Measurements from ENCODE around the gene RGMB.

Gene RGMB

GRCh38 chr5:98785244-98785643 is 11.8 kb downstream of the RGMB start:
- DNase-seq (ENCODE audit: low read depth) = no peak

- no peak for DNase-seq (ENCODE audit: low read depth)
Measured at GRCh38 chr5:98786191-98786853, 12.9 kb downstream of the RGMB start.

DNA sequence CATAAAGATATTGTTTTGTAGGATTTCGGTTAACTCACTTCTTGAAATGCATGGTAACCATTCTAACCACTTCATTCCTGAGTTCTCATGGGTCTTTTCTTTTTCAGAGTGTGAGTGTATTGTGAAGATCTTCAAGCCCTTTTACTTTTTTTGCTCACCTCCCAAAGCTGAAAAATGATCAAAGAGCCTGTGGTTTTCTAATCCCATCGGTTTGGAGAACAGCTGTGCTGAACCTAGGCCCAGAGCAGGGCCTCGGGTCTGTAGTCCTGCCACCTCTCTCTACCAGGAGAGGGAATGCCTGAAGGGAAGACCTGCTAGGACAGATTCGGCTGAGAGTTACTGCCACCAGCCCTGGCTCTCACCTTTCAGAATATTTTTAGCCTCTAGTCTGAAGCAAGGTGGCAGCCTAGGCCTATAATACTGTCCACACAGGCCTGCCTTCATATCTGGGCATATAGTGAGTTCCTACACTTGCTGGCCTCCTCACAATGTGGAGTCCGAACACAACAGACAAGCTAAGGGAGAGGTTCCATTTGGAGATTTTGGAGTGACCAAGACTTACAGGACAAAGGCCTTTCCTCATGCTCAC is 13.8 kb downstream of the RGMB start:
- no peak for DNase-seq (ENCODE audit: low read depth)

DNA sequence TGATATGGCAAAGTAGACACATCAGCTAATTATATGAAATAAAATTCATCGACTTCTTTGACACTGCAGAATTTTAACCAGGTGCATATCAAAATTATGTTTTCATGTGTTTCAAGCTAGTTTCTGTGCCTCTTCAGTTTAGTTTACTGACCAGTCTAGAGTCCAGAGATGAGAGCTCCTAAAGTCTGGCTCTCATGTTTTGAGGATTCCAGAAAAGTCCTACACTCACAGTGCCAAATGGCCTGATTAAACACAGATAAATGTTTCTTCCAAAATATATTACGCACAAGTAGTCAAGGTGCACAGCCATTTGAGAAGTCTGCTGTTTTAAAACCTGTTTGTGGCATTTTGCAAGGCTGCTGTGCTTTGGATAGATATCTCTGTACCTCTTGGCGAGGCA is 15.6 kb downstream of the RGMB start:
- DNase-seq (ENCODE audit: low read depth) = no peak

DNA sequence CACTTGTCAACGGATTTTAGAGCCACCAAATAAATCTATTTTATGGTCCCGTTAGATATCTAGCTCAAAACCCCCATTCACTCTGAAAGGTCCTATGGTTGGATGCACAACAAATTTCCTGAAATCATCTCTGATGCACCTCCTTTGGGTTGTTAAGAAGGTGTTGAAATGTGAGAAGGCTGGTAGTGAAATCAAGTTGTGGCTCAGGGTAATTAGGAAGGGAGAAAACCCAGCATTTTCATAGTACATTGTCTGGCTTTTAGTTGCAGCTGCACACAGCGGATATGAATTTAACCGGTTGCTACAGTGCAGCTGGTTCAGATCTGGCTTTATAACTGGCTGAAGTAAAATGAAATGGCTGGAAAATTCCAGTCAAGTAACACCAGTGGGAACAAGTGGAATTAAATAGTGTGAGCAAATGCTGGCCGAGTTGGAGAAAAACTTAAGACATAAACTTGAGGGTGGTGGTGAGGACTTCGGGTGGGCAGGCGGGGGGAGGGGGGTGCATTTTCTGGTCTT is 17.6 kb downstream of the RGMB start:
- no peak for DNase-seq (ENCODE audit: low read depth)

DNA sequence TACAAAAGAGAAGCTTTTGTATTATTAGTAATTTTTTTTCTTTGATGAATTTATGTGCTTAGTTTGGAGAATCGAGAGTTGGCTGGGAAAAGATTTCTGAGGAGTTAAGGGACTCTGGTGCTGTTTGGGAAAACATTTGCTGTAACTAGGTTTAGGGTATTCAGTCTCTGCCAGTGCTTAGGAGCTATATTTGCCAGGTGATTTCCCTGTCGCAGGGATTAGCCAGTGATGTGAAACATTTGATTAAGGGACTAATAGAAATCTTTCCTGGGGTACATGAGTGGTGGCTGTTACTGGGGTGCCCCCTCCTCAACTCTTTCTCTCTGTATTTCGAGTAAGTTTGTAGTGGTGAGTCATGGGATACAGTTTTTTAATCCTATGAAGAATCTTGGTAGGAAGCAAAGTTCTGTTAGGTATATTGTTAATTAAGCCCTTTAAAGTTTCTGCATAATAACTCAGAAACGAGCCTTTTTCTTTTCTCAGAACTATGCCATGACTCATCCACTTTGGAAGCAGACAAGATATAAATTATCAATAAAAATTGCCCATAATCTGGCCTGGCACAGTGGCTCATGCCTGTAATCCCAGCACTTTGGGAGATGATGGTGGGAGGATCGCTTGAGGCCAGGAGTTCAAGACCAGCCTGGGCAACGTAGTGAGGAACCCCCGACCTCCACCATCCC is 18.6 kb downstream of the RGMB start:
- DNase-seq (ENCODE audit: low read depth) = no peak

- no peak for DNase-seq (ENCODE audit: low read depth)
Measured at GRCh38 chr5:98793223-98793622, 19.8 kb downstream of the RGMB start.

- DNase-seq (ENCODE audit: low read depth) = no peak
Measured at GRCh38 chr5:98794001-98794400, 20.5 kb downstream of the RGMB start.

GRCh38 chr5:98794414-98795080 is 21.1 kb downstream of the RGMB start:
- no peak for DNase-seq (ENCODE audit: low read depth)

DNA sequence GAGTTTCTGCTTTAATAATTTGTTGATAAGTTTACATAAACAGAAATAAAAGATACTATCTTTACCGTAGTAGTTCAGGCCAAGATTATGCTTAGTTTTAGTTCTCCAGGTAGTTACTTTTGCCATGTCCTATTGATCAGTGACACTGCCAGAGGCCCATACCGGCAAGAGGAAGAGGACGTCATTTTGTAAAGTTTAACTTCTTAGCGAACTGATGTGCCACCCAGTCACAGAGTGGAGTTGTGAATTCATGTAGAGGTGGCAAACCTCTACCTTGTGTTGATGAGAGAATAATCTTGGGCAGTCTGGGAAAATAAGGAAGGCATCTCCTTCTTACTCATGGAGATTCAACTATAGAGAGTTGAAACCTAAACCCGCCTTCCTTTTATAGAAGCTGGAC is 21.8 kb downstream of the RGMB start:
- no peak for DNase-seq (ENCODE audit: low read depth)

GRCh38 chr5:98796197-98796972 is 22.9 kb downstream of the RGMB start:
- DNase-seq (ENCODE audit: low read depth) = no peak

DNA sequence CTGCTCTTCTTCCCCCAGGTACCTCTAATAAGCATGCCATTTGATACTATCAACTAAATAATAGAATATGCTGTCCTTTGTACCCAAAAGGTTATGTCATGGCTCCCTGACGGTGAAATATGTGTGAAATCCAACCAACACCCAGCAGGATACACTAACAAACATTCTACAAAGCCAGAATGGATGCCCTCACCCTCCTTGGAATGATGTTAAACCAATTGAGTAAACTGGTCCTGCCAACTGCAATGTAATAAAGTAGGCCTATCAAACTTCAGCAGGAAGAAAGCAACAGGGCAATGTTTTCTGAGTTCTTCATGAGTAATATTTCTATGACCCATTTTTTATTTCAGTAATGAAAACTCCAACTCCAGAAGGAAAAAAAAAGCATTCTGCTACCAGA is 24.9 kb downstream of the RGMB start:
- no peak for DNase-seq (ENCODE audit: low read depth)

DNA sequence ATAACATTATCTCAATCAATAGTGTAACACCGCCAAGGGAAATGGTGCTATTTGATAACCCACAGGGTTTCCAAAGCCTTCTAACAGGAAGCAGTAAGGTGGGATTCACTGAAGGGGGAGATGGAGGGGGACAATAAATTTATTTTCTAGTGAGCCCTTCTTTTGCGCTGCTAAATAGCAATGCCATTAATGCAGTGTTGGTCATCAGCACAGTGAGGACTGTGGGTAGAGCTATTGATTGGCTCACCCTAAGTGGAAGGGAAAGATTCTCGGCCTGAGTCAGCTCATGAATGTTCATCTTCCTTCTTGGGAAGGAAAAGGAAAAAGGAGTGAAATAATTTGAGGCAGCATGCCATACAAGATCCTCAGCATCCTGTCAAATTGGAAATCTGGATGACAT is 25.4 kb downstream of the RGMB start:
- no peak for DNase-seq (ENCODE audit: low read depth)

- no peak for DNase-seq (ENCODE audit: low read depth)
Measured at GRCh38 chr5:98804066-98804465, 30.6 kb downstream of the RGMB start.

DNA sequence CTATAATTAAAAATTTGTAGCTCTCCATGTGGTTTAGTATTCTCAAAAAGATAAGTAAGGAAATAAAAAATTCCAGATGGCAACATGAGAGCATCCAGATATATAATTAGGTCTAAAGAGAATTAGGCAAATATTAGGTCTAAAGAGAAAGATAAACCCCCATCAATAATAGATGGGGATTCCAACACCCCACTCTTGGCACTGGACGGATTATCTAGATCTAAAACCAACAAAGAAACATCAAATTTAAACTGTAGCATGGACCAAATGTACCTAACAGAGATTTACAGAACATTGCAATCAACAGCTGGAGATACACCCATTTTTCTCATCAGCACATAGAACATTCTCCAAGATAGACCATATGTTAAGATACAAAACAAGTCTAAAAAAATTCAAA is 31.6 kb downstream of the RGMB start:
- no peak for DNase-seq (ENCODE audit: low read depth)

DNA sequence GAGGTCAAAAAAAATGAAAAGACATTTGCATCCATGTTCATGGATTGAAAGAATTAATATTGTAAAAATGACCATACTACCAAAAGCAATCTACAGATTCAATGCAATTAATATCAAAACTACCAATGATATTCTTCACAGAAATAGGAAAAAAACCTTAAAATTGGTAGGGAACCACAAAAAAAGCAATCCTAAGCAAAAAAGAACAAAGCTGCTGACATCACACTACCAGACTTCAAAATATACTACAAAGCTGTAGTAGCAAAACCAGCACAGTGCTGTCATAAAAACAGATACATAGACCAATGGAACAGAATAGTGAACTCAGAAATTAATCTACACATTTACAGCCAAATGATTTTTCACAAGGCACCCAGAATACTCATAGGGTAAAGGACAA is 34.3 kb downstream of the RGMB start:
- no peak for DNase-seq (ENCODE audit: low read depth)

DNA sequence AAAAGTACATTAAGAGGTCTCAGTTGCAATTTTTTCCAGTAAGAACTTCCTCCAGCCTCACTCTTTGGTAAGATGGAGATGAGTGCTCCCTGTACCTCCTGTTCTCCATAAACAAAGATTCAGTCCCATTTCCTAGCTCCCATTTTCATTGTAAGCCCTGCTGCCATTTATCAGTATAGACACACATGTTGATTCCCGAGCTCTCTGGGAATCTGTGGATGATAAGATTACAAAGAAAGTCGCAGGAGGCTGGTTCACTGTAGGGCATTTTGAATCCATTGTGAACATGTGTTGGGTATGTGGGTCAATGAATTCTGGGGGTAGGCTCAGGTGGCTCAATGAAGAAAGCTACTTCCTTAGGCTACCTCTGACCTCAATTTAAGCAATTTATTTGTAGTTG is 36.7 kb downstream of the RGMB start:
- no peak for DNase-seq (ENCODE audit: low read depth)

DNA sequence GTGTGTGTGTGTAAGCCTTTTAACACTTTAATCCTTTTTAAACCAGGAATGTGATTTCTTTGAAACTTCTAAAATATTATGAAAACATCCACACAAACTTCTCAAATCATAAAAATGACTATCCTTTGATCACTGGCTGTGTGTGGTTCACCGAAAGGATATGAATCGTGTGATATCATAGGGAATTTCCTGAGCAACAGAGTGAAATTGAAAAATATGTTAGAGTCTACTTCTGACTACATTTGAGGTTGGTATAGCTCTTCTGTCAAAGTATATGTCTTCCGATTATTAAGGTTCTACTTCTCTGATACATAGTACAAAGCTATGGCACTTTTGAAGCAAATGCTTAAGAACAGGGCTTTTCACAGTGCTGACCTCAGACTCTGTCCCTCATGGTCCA is 40.3 kb downstream of the RGMB start:
- DNase-seq (ENCODE audit: low read depth) = no peak

DNA sequence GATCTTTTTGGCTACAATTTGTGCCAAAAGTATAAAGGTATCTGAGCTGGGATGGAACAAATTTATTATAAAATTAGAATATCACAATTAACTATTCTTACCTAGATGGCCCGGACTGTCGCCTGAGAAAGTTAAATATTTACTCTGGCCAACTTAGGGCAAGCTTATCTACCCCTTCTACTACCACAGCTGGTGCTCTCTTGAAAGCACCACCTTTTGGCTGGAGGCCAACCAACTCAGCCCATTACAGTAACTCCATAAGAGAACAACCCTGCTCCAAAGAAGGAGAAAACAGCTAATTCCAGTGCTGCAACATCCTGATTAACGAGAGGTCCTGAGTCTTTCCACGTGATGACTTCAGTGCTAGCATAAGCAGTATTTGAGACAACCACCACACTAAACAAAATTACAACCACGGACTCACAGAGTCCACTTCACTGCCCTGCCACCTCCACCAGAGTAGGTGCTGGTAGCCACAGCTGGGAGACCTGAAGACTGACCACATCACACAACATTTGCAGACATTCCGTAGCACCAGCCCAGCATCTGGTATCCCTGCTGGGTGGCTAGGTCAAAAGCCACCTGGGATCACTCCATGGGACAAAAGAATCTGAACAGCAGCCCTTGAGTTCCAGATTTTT is 43.2 kb downstream of the RGMB start:
- DNase-seq (ENCODE audit: low read depth) = no peak

DNA sequence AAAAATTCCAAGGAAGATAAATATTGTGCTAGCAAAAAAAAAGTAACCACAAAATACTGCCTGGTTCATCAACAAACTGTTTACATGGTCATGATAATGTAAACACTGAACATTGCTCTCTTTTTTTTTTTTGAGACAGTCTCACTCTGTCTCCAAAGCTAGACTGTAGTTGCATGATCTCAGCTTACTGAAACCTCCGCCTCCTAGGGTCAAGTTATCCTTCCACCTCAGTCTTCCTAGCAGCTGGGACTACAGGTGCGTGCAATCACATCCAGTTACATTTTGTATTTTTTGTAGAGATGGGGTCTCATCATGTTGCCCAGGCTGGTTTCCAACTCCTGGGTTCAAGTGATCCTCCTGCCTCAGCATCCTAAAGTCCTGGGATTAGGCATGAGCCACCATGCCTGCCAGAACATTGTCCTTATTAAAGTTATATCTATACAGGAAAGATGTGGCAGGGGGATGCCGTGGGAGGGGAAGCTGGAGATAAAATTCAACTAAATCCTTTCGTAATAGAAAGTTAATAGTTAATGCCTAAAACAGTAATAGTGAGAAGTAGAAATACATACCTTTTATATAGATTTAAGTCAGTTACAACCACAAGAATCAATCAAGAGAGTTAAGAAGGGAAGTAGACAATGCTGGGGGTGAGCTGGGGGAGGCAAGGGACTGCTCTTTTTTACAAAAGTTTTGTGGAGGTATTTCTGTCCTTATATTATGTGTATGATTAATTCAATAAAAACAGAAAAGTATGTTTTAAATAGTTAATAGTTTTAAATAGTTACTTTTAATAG is 52.3 kb downstream of the RGMB start:
- DNase-seq (ENCODE audit: low read depth) = no peak

GRCh38 chr5:98827161-98827560 is 53.7 kb downstream of the RGMB start:
- DNase-seq (ENCODE audit: low read depth) = no peak
